Peyer's patch (tissue), 4 donors: ENCODE data around the gene MCCC1. TPM values are rescaled to one million over a fixed set of nuclear protein-coding genes. Genes with fewer than 3 reads are reported as not detected.

Source experiments
- DNase-seq, 3 donors: peaks; one replicate each; pipeline ENCODE4 v3.0.0-alpha.2; 2017 to 2019
- H3K27ac ChIP-seq, 4 donors: fragments of 200-600 bp; sonication (generic); one replicate each; pipeline ENCODE4 v1.5.1; 2016 to 2019
- H3K27me3 ChIP-seq, 2 donors: fragments of 200-600 bp; sonication (generic); one replicate each; pipeline ENCODE4 v1.5.1; 2019
- H3K36me3 ChIP-seq, 3 donors: fragments of 200-600 bp; sonication (generic); one replicate each; pipeline ENCODE4 v1.5.1; 2016 to 2019
- H3K4me1 ChIP-seq, 4 donors: fragments of 200-600 bp; sonication (generic); one replicate each; pipeline ENCODE4 v1.5.1; 2016 to 2019
- H3K4me3 ChIP-seq, 4 donors: fragments of 200-600 bp; sonication (generic); 1 replicate in 3 of 4; 2 replicates in 1 of 4; pipeline ENCODE4 v1.5.1; 2016 to 2019; ENCODE audit warnings: mild to moderate bottlenecking in 1 of 4
- H3K9me3 ChIP-seq, 4 donors: fragments of 200-600 bp; sonication (generic); one replicate each; pipeline ENCODE4 v1.5.1; 2016 to 2019; ENCODE audit warnings: mild to moderate bottlenecking in 1 of 4
- CTCF ChIP-seq, 6 experiments: fragments of 450-650 bp in 4 of 6; fragments of 200-600 bp in 2 of 6; sonication (generic) in 1 of 6; IDR thresholded peaks; one replicate each; pipeline ENCODE4 v1.5.1; 2017 to 2019; ENCODE audit warnings: antibody characterized with exemption in 6 of 6, mild to moderate bottlenecking in 3 of 6, moderate library complexity in 1 of 6
- POLR2A ChIP-seq, 2 donors: fragments of 450-650 bp; IDR thresholded peaks; one replicate each; pipeline ENCODE4 v1.5.1; 2017; ENCODE audit warnings: antibody characterized with exemption in 2 of 2, mild to moderate bottlenecking in 2 of 2, moderate library complexity in 2 of 2
- total RNA-seq, 4 donors: library from RNA; depleted of rRNA; stranded (reverse); fragments of >200 nt; gene quantifications; one replicate each; pipeline ENCODE4 v1.1.0, GENCODE V29; 2016

MCCC1 gene
- total RNA-seq, 4 donors from 2014 or later = 20.3 to 57.8 (median 21.9) TPM

- Histone ChIP-seq H3K4me3 (peak overlapping the region; percentile 90 to 100 (median 92)), H3K27me3 (no peaks in the 10 kb centered on the region), H3K4me1 (peaks cover 0 to 17% (median 7%) of the 10 kb centered on the region in 4 donors), H3K27ac (peak overlapping the region; percentile 85 to 96 (median 90)), H3K36me3 (no peaks in the 10 kb centered on the region), H3K9me3 (no peaks in the 10 kb centered on the region)
- peak in 2 of 3 donors; percentile 55 to 65 for DNase-seq
- TF ChIP-seq POLR2A (IDR thresholded peaks at IDR 0.05) (no peak), CTCF (IDR thresholded peaks at IDR 0.05) (no peak)
Measured at GRCh38 chr3:182979674-182980191, 119.6 kb downstream of the MCCC1 start.

GRCh38 chr3:182979103-182979673 is 120.1 kb downstream of the MCCC1 start:
- peak overlapping the region; percentile 85 to 96 (median 90) for H3K27ac ChIP-seq
- TF ChIP-seq CTCF (IDR thresholded peaks at IDR 0.05) (no peak), POLR2A (IDR thresholded peaks at IDR 0.05) (no peak)
- peaks cover 0 to 17% (median 7%) of the 10 kb centered on the region in 4 donors for H3K4me1 ChIP-seq
- no peaks in the 10 kb centered on the region for H3K27me3 ChIP-seq
- H3K9me3 ChIP-seq = no peaks in the 10 kb centered on the region
- H3K36me3 ChIP-seq = no peaks in the 10 kb centered on the region
- peak overlapping the region; percentile 90 to 100 (median 92) for H3K4me3 ChIP-seq
- DNase-seq = no peak

- peaks cover 0 to 17% (median 7%) of the 10 kb centered on the region in 4 donors for H3K4me1 ChIP-seq
- H3K4me3 ChIP-seq = no peak overlapping the region
- TF ChIP-seq POLR2A (IDR thresholded peaks at IDR 0.05) (no peak), CTCF (IDR thresholded peaks at IDR 0.05) (no peak)
Measured at GRCh38 chr3:182978387-182978786, 120.9 kb downstream of the MCCC1 start.

GRCh38 chr3:182973047-182973446 is 126.2 kb downstream of the MCCC1 start:
- peaks cover 0 to 29% (median under 1%) of the 10 kb centered on the region in 4 donors for H3K4me1 ChIP-seq
- H3K27ac ChIP-seq = no peak overlapping the region
- no peaks in the 10 kb centered on the region for H3K27me3 ChIP-seq
- TF ChIP-seq CTCF (IDR thresholded peaks at IDR 0.05) = no peak
- TF ChIP-seq POLR2A (IDR thresholded peaks at IDR 0.05) = no peak
- H3K36me3 ChIP-seq = no peaks in the 10 kb centered on the region
- no peaks in the 10 kb centered on the region for H3K9me3 ChIP-seq
- H3K4me3 ChIP-seq = no peak overlapping the region
- no peak for DNase-seq

More at GRCh38 chr3:182978387-182978786, 120.9 kb downstream of the MCCC1 start:
- Histone ChIP-seq H3K27ac (no peak overlapping the region), H3K27me3 (no peaks in the 10 kb centered on the region), H3K9me3 (no peaks in the 10 kb centered on the region), H3K36me3 (no peaks in the 10 kb centered on the region)
- DNase-seq = no peak

- Histone ChIP-seq H3K9me3 (no peaks in the 10 kb centered on the region), H3K4me1 (peaks cover 0 to 30% (median 0%) of the 10 kb centered on the region in 4 donors), H3K27me3 (no peaks in the 10 kb centered on the region), H3K36me3 (no peaks in the 10 kb centered on the region), H3K4me3 (no peak overlapping the region), H3K27ac (no peak overlapping the region)
- DNase-seq = no peak
- TF ChIP-seq CTCF (IDR thresholded peaks at IDR 0.05) (no peak), POLR2A (IDR thresholded peaks at IDR 0.05) (no peak)
Measured at GRCh38 chr3:182972387-182972786, 126.9 kb downstream of the MCCC1 start.
